VCaP (cell line): Measurements from ENCODE around the gene UQCRC2.
"Not testable (repeated sequence)": the region's sequence is repeated elsewhere in the genome, so short reads cannot be mapped to it uniquely, and the experiment has no call there.

ENCODE experiments used
- H3K27ac ChIP-seq: fragments of 450-650 bp; 2 replicates; pipeline ENCODE4 v1.5.1; 2017
- CTCF ChIP-seq: fragments of 450-650 bp; conservative IDR thresholded peaks from 2 replicates; pipeline ENCODE4 v1.5.1; 2017; ENCODE audit warnings: mild to moderate bottlenecking, moderate library complexity

Gene UQCRC2

GRCh38 chr16:21991621-21992020, 38.5 kb downstream of the UQCRC2 start:
- TF ChIP-seq CTCF = no peak
- H3K27ac ChIP-seq = no peak overlapping the region

- no peak overlapping the region for H3K27ac ChIP-seq
- no peak for TF ChIP-seq CTCF
Observed at GRCh38 chr16:21994856-21995465, 41.8 kb downstream of the UQCRC2 start.

GRCh38 chr16:21996923-21997696, 43.9 kb downstream of the UQCRC2 start:
- peak overlapping the region; percentile 68 for H3K27ac ChIP-seq
- no peak for TF ChIP-seq CTCF

- TF ChIP-seq CTCF = no peak
- peak overlapping the region; percentile 68 for H3K27ac ChIP-seq
Observed at GRCh38 chr16:21997697-21998480, 44.7 kb downstream of the UQCRC2 start.

- no peak overlapping the region for H3K27ac ChIP-seq
- TF ChIP-seq CTCF = no peak
Observed at GRCh38 chr16:22001591-22001990, 48.4 kb downstream of the UQCRC2 start.

GRCh38 chr16:22002047-22002446, 48.9 kb downstream of the UQCRC2 start:
- not testable (repeated sequence) for H3K27ac ChIP-seq

GRCh38 chr16:22003195-22003594, 50.0 kb downstream of the UQCRC2 start:
- H3K27ac ChIP-seq = no peak overlapping the region
- TF ChIP-seq CTCF = no peak
